H1 (cell line): ENCODE results near the gene SHISA6. TPM values are rescaled to one million over a fixed set of nuclear protein-coding genes. Genes with fewer than 3 reads are reported as not detected.

ENCODE experiments used
- FOSL1 ChIP-seq: IDR thresholded peaks from 2 replicates; pipeline ENCODE4 v1.6.1; 2011; ENCODE audit warnings: mild to moderate bottlenecking, low read depth, low read length, moderate library complexity; ENCODE audit not compliant: insufficient read depth
- RAD21 ChIP-seq, 2 experiments: IDR thresholded peaks in 1 of 2; conservative IDR thresholded peaks in 1 of 2; 2 replicates each; pipeline ENCODE4 v1.6.1; 2011; ENCODE audit warnings: low read depth in 2 of 2, low read length in 2 of 2, improper control_type of control experiment in 1 of 2, inconsistent platforms in 1 of 2, mild to moderate bottlenecking in 1 of 2, moderate library complexity in 1 of 2
- polyA plus RNA-seq, 7 experiments: library from polyadenylated mRNA; depleted of rRNA in 3 of 7; stranded (reverse) in 5 of 7; unstranded in 2 of 7; fragments of >200 nt in 5 of 7; fragments of 200-250 nt in 2 of 7; gene quantifications; 1 replicate in 5 of 7; 2 replicates in 1 of 7; 4 replicates in 1 of 7; pipeline versions ENCODE4 v1.2.1 to v1.2.3, GENCODE V29; 2011 to 2013; ENCODE audit warnings: missing spikeins in 2 of 7, mixed read lengths in 2 of 7
- total RNA-seq: library from RNA; stranded (reverse); fragmentation: NEBNext Ultra II Directional; extraction: Animal tissue kit (Norgen Biotek cat#: 25700); gene quantifications from 2 replicates; pipeline ENCODE4 v1.2.1, GENCODE V29; 2021

The SHISA6 gene
- total and polyA plus RNA-seq, 2 of the 8 experiments (the other 6 are each of a cell fraction or from before 2014, with no cell fraction given), result 2.9 to 4.8 TPM

GRCh38 chr17:11612956-11613355 lies 371.9 kb downstream of the SHISA6 start (continued):
- TF ChIP-seq RAD21 (IDR thresholded peaks at IDR 0.05 in 1 of 2, conservative IDR thresholded peaks at IDR 0.05 in 1 of 2; ENCODE audit: low read depth in 2 of 2, low read length in 2 of 2) (no peak), FOSL1 (no peak)
